ENCODE data around the gene DIP2C.
"Not testable (repeated sequence)": the region's sequence is repeated elsewhere in the genome, so short reads cannot be mapped to it uniquely, and the experiment has no call there.

Gene DIP2C

GRCh38 chr10:398954-399353 is 290.5 kb downstream of the DIP2C start:
- TF ChIP-seq FOXK2 (IDR thresholded peaks at IDR 0.05) (no peak), L3MBTL2 (conservative IDR thresholded peaks at IDR 0.05) (no peak), ELF4 (IDR thresholded peaks at IDR 0.05) (no peak), FOXA1 (IDR thresholded peaks at IDR 0.05) (no peak), SP1 (IDR thresholded peaks at IDR 0.05) (no peak), ARNT (IDR thresholded peaks at IDR 0.05) (no peak), FOXM1 (IDR thresholded peaks at IDR 0.05; ENCODE audit: borderline replicate concordance) (no peak), PKNOX1 (IDR thresholded peaks at IDR 0.05) (no peak), TARDBP (IDR thresholded peaks at IDR 0.05) (no peak), NFRKB (IDR thresholded peaks at IDR 0.05) (no peak), HDGF (IDR thresholded peaks at IDR 0.05; ENCODE audit: borderline replicate concordance) (no peak), CTBP1 (IDR thresholded peaks at IDR 0.05; ENCODE audit: borderline replicate concordance) (no peak), SUZ12 (IDR thresholded peaks at IDR 0.05) (no peak), BHLHE40 (IDR thresholded peaks at IDR 0.05; ENCODE audit: borderline replicate concordance) (no peak), ZNF384 (IDR thresholded peaks at IDR 0.05) (no peak), LEF1 (IDR thresholded peaks at IDR 0.05; ENCODE audit: borderline replicate concordance) (no peak)
- ChIA-PET CTCF (no interaction called here), POLR2A (no interaction called here)

GRCh38 chr10:397321-398068 is 292.0 kb downstream of the DIP2C start:
- POLR2A ChIA-PET, result no interaction called here
- DNase-seq (ENCODE audit: extremely low spot score), result no peak
- TF ChIP-seq FOXM1 (IDR thresholded peaks at IDR 0.05; ENCODE audit: borderline replicate concordance) (no peak), PKNOX1 (IDR thresholded peaks at IDR 0.05) (no peak), SUZ12 (IDR thresholded peaks at IDR 0.05) (no peak), ARNT (IDR thresholded peaks at IDR 0.05) (no peak), ELF4 (IDR thresholded peaks at IDR 0.05) (no peak), FOXA1 (IDR thresholded peaks at IDR 0.05) (no peak), HDGF (IDR thresholded peaks at IDR 0.05; ENCODE audit: borderline replicate concordance) (no peak), CTBP1 (IDR thresholded peaks at IDR 0.05; ENCODE audit: borderline replicate concordance) (no peak), FOXK2 (IDR thresholded peaks at IDR 0.05) (no peak), NFRKB (IDR thresholded peaks at IDR 0.05) (no peak), L3MBTL2 (conservative IDR thresholded peaks at IDR 0.05) (no peak), SP1 (IDR thresholded peaks at IDR 0.05) (no peak), TARDBP (IDR thresholded peaks at IDR 0.05) (no peak), ZNF384 (IDR thresholded peaks at IDR 0.05) (no peak), BHLHE40 (IDR thresholded peaks at IDR 0.05; ENCODE audit: borderline replicate concordance) (no peak), LEF1 (IDR thresholded peaks at IDR 0.05; ENCODE audit: borderline replicate concordance) (no peak)
- CTCF ChIA-PET, result no interaction called here

More at GRCh38 chr10:398954-399353, 290.5 kb downstream of the DIP2C start:
- no peak for DNase-seq (ENCODE audit: extremely low spot score)

- ChIA-PET CTCF (no interaction called here), POLR2A (no interaction called here)
- TF ChIP-seq FOXA1 (IDR thresholded peaks at IDR 0.05) (no peak), ARNT (IDR thresholded peaks at IDR 0.05) (no peak), CTBP1 (IDR thresholded peaks at IDR 0.05; ENCODE audit: borderline replicate concordance) (no peak), ZNF384 (IDR thresholded peaks at IDR 0.05) (no peak), NFRKB (IDR thresholded peaks at IDR 0.05) (no peak), SP1 (IDR thresholded peaks at IDR 0.05) (no peak), FOXM1 (IDR thresholded peaks at IDR 0.05; ENCODE audit: borderline replicate concordance) (no peak), TARDBP (IDR thresholded peaks at IDR 0.05) (no peak), SUZ12 (IDR thresholded peaks at IDR 0.05) (no peak), HDGF (IDR thresholded peaks at IDR 0.05; ENCODE audit: borderline replicate concordance) (no peak)
- DNase-seq (ENCODE audit: extremely low spot score), result no peak
Observed at GRCh38 chr10:396535-397220, 292.8 kb downstream of the DIP2C start.

- TF ChIP-seq FOXA1 (IDR thresholded peaks at IDR 0.05), result no peak
- no peak for TF ChIP-seq NFRKB (IDR thresholded peaks at IDR 0.05)
- CTCF ChIA-PET, result interaction anchor here (0.6 kb wide), 1 partner anchor 397 kb away, joined by 5 read pairs; no protein-coding TSS in a partner anchor
- POLR2A ChIA-PET, result no interaction called here
- no peak for DNase-seq (ENCODE audit: extremely low spot score)
Observed at GRCh38 chr10:396107-396506, 293.4 kb downstream of the DIP2C start.

- TF ChIP-seq SP1 (IDR thresholded peaks at IDR 0.05) (no peak), SUZ12 (IDR thresholded peaks at IDR 0.05) (no peak), BHLHE40 (IDR thresholded peaks at IDR 0.05; ENCODE audit: borderline replicate concordance) (no peak), HDGF (IDR thresholded peaks at IDR 0.05; ENCODE audit: borderline replicate concordance) (no peak), L3MBTL2 (conservative IDR thresholded peaks at IDR 0.05) (no peak), LEF1 (IDR thresholded peaks at IDR 0.05; ENCODE audit: borderline replicate concordance) (no peak), PKNOX1 (IDR thresholded peaks at IDR 0.05) (no peak), FOXM1 (IDR thresholded peaks at IDR 0.05; ENCODE audit: borderline replicate concordance) (no peak), FOXA1 (IDR thresholded peaks at IDR 0.05) (no peak), CTBP1 (IDR thresholded peaks at IDR 0.05; ENCODE audit: borderline replicate concordance) (no peak), ARNT (IDR thresholded peaks at IDR 0.05) (no peak), TARDBP (IDR thresholded peaks at IDR 0.05) (no peak)
- ChIA-PET CTCF (interaction anchor here (0.6 kb wide), 1 partner anchor 397 kb away, joined by 5 read pairs; no protein-coding TSS in a partner anchor), POLR2A (no interaction called here)
- DNase-seq (ENCODE audit: extremely low spot score), result no peak
Observed at GRCh38 chr10:395665-396064, 293.8 kb downstream of the DIP2C start.

GRCh38 chr10:394439-395101 is 294.9 kb downstream of the DIP2C start:
- DNase-seq (ENCODE audit: extremely low spot score); CTCF ChIA-PET; POLR2A ChIA-PET: not testable (repeated sequence)

All from HEK293T (cell line).